NB4 (cell line): ENCODE data around the gene MLLT3.

Experiments used
- MAX ChIP-seq: IDR thresholded peaks from 2 replicates; pipeline ENCODE4 v1.6.1; 2011; ENCODE audit warnings: low read depth, low read length
- MYC ChIP-seq: IDR thresholded peaks from 2 replicates; pipeline ENCODE4 v1.6.1; 2011; ENCODE audit warnings: low read depth, low read length
- POLR2A ChIP-seq: IDR thresholded peaks from 2 replicates; pipeline ENCODE4 v1.6.1; 2011; ENCODE audit warnings: mild to moderate bottlenecking; ENCODE audit not compliant: insufficient read length; ENCODE audit errors: extremely low read depth
- TF ChIP-seq, protein P1 (sequence below): IDR thresholded peaks from one replicate; pipeline ENCODE4 v1.5.1; 2012; ENCODE audit warnings: low read depth, low read length

DNA sequence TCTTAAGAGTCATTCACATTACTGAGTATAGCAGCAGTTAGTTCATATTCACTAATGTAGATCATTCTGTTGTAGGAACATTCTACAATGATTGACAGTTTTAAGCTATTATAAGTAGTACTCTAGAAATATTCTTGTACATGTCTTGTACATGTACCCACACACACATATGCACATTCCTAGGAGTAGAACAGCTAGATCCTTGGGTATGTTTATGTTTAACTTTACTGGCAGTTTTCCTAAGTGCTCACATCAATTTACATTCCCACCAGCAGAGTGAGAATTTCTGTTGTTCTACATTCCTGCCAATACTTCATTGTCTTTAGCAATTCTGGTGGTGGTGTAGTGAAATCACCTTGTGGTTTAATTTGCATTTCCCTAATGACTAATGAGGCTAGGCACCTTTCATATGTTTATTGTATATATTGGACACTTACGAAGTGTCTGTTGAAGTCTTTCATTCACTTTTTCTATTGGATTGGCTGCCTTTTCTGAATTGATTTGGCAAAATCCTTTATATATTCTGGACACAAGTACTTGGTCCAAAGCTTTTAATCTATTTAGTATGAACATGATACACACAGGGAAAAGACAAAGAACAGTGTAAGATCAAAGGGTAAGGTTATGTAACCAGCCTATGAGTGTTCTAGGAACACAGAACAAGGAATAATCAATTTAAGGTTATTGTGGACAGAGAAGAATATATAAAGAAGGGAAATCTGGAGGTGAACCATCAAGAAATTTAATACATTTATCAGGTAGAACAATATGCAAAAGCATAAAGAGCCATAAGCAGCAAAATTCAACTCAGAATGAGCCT, 95.6 kb downstream of the MLLT3 start:
- TF ChIP-seq, protein P1, sequence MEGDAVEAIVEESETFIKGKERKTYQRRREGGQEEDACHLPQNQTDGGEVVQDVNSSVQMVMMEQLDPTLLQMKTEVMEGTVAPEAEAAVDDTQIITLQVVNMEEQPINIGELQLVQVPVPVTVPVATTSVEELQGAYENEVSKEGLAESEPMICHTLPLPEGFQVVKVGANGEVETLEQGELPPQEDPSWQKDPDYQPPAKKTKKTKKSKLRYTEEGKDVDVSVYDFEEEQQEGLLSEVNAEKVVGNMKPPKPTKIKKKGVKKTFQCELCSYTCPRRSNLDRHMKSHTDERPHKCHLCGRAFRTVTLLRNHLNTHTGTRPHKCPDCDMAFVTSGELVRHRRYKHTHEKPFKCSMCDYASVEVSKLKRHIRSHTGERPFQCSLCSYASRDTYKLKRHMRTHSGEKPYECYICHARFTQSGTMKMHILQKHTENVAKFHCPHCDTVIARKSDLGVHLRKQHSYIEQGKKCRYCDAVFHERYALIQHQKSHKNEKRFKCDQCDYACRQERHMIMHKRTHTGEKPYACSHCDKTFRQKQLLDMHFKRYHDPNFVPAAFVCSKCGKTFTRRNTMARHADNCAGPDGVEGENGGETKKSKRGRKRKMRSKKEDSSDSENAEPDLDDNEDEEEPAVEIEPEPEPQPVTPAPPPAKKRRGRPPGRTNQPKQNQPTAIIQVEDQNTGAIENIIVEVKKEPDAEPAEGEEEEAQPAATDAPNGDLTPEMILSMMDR = no peak
- TF ChIP-seq POLR2A (no peak), MAX (no peak), MYC (no peak)
